ENCODE measurements around the gene SLC27A4. TPM values are rescaled to one million over a fixed set of nuclear protein-coding genes. Genes with fewer than 3 reads are reported as not detected.

The SLC27A4 gene
- total and polyA plus RNA-seq, 2 of the 13 experiments (the other 11 are each of a cell fraction or from before 2014, with no cell fraction given), result 10.6 to 18.8 TPM

DNA sequence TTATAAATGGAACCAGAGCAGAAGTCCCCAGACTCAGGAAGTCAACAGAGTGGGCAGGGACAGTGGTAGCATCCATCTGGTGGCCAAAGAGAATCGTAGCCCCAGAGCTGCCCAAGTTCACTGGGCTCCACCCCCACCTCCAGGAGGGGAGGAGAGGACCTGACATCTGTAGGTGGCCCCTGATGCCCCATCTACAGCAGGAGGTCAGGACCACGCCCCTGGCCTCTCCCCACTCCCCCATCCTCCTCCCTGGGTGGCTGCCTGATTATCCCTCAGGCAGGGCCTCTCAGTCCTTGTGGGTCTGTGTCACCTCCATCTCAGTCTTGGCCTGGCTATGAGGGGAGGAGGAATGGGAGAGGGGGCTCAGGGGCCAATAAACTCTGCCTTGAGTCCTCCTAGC, 20.5 kb downstream of the SLC27A4 start:
- ATAC-seq, result no peak
- H3K4me3 ChIP-seq (replicated peaks in 1 of 3; ENCODE audit: insufficient read depth in 1 of 3, low read depth in 2 of 3, low read length in 3 of 3), result no peak overlapping the region
- no TSS peak for BruUV-seq (replicated peaks)
- TF ChIP-seq, protein P1, sequence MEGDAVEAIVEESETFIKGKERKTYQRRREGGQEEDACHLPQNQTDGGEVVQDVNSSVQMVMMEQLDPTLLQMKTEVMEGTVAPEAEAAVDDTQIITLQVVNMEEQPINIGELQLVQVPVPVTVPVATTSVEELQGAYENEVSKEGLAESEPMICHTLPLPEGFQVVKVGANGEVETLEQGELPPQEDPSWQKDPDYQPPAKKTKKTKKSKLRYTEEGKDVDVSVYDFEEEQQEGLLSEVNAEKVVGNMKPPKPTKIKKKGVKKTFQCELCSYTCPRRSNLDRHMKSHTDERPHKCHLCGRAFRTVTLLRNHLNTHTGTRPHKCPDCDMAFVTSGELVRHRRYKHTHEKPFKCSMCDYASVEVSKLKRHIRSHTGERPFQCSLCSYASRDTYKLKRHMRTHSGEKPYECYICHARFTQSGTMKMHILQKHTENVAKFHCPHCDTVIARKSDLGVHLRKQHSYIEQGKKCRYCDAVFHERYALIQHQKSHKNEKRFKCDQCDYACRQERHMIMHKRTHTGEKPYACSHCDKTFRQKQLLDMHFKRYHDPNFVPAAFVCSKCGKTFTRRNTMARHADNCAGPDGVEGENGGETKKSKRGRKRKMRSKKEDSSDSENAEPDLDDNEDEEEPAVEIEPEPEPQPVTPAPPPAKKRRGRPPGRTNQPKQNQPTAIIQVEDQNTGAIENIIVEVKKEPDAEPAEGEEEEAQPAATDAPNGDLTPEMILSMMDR (CRISPR knock-in tag; IDR thresholded peaks at IDR 0.05), result no peak
- TF ChIP-seq CENPT (CRISPR knock-in tag; IDR thresholded peaks at IDR 0.05; ENCODE audit: low read depth) (no peak), DNMT1 (CRISPR knock-in tag; IDR thresholded peaks at IDR 0.05) (no peak), MAZ (IDR thresholded peaks at IDR 0.05; ENCODE audit: borderline replicate concordance, low read depth, low read length) (no peak), MAZ (CRISPR knock-in tag; IDR thresholded peaks at IDR 0.05; ENCODE audit: low read depth) (no peak), ZNF615 (CRISPR knock-in tag; IDR thresholded peaks at IDR 0.05; ENCODE audit: borderline replicate concordance) (no peak), KLF9 (CRISPR knock-in tag; IDR thresholded peaks at IDR 0.05; ENCODE audit: low read depth) (no peak), RAD51 (IDR thresholded peaks at IDR 0.05; ENCODE audit: borderline replicate concordance) (no peak), SMYD3 (CRISPR knock-in tag; IDR thresholded peaks at IDR 0.05) (no peak), ZNF329 (CRISPR knock-in tag; IDR thresholded peaks at IDR 0.05; ENCODE audit: low read depth) (no peak), ZNF619 (CRISPR knock-in tag; IDR thresholded peaks at IDR 0.05) (no peak), NFE2L2 (IDR thresholded peaks at IDR 0.05; ENCODE audit: low read length) (no peak), ATM (IDR thresholded peaks at IDR 0.05; ENCODE audit: borderline replicate concordance) (no peak), NFRKB (IDR thresholded peaks at IDR 0.05) (no peak), TBP (CRISPR knock-in tag; IDR thresholded peaks at IDR 0.05) (no peak), ZNF274 (CRISPR knock-in tag; IDR thresholded peaks at IDR 0.05) (no peak)
- TF ChIP-seq, protein P2, sequence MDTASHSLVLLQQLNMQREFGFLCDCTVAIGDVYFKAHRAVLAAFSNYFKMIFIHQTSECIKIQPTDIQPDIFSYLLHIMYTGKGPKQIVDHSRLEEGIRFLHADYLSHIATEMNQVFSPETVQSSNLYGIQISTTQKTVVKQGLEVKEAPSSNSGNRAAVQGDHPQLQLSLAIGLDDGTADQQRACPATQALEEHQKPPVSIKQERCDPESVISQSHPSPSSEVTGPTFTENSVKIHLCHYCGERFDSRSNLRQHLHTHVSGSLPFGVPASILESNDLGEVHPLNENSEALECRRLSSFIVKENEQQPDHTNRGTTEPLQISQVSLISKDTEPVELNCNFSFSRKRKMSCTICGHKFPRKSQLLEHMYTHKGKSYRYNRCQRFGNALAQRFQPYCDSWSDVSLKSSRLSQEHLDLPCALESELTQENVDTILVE (CRISPR knock-in tag; IDR thresholded peaks at IDR 0.05), result no peak
- TF ChIP-seq, protein P3, sequence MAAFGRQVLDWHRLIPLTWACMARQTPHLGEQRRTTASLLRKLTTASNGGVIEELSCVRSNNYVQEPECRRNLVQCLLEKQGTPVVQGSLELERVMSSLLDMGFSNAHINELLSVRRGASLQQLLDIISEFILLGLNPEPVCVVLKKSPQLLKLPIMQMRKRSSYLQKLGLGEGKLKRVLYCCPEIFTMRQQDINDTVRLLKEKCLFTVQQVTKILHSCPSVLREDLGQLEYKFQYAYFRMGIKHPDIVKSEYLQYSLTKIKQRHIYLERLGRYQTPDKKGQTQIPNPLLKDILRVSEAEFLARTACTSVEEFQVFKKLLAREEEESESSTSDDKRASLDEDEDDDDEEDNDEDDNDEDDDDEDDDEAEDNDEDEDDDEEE (CRISPR knock-in tag; IDR thresholded peaks at IDR 0.05), result no peak
- H3K27ac ChIP-seq (ENCODE audit: extremely low read length, insufficient read depth, low read length), result no peak overlapping the region
- H3K4me2 ChIP-seq (ENCODE audit: low read depth, low read length), result no peak overlapping the region
- no peaks in the 10 kb centered on the region for H3K9me3 ChIP-seq (ENCODE audit: low read length)
- no peaks in the 10 kb centered on the region for H3K79me2 ChIP-seq (ENCODE audit: insufficient read depth, low read length)
- H3K27me3 ChIP-seq (ENCODE audit: control insufficient read depth in 1 of 2, insufficient read depth in 2 of 2, low read length in 2 of 2), result no peaks in the 10 kb centered on the region
- intact Hi-C loops (cut with micrococcal nuclease; ENCODE audit: unreplicated experiment), result no loop called here
- no peak for FAIRE-seq
- in situ Hi-C loops (cut with HindIII; ENCODE audit: extremely low pct_ligation_motif_present, low pct_unique_long_range_greater_than_20kb), result loop anchor here (5.0 kb wide), 1 partner anchor 51 kb away; no protein-coding TSS in a partner anchor
- peaks cover 34% of the 10 kb centered on the region for H3K4me1 ChIP-seq (ENCODE audit: insufficient read depth, low read length)
- no peaks in the 10 kb centered on the region for H4K20me1 ChIP-seq (ENCODE audit: insufficient read depth, low read length)
- ChIA-PET CTCF (ENCODE audit: low intra/inter-chr PET ratio, low total read pairs) (interaction anchor here (2.5 kb wide), 1 partner anchor 51 kb away, joined by 24 read pairs; no protein-coding TSS in a partner anchor), POLR2A (interaction anchor here (1.0 kb wide), 1 partner anchor 85 kb away, joined by 3 read pairs; the partner anchor contains the start of genes GOLGA2 and SWI5)
- no peak for DNase-seq (ENCODE audit: low spot score)
- H3K9ac ChIP-seq (ENCODE audit: insufficient read depth, low read depth, low read length), result no peak overlapping the region
- no CpG with 5 or more reads among the region's 2 CpGs for WGBS (ENCODE audit: low lambda C conversion rate)
- H3K36me3 ChIP-seq (replicated peaks in 1 of 2; ENCODE audit: control insufficient read depth in 1 of 2, insufficient read depth in 2 of 2, low read length in 2 of 2), result peaks cover 1 to 4% of the 10 kb centered on the region in 2 experiments; a peak in 2 of 5 replicates
- no peak overlapping the region for H2AFZ ChIP-seq (ENCODE audit: low read length)
